Karpas-422 (cell line): ENCODE data around the gene AIFM1. TPM values are rescaled to one million over a fixed set of nuclear protein-coding genes. Genes with fewer than 3 reads are reported as not detected.
"Not testable (repeated sequence)": the region's sequence is repeated elsewhere in the genome, so short reads cannot be mapped to it uniquely, and the experiment has no call there.

Experiments used
- DNase-seq: peaks from one replicate; pipeline ENCODE4 v3.0.0-alpha.2; 2015
- H2AFZ ChIP-seq: fragments of 200-600 bp; sonication (generic); 2 replicates; pipeline ENCODE4 v1.6.1; 2014; ENCODE audit warnings: antibody characterized with exemption, low read length, mixed read lengths
- H3K27ac ChIP-seq: fragments of 200-600 bp; sonication (generic); 2 replicates; pipeline ENCODE4 v1.5.1; 2014; ENCODE audit warnings: mild to moderate bottlenecking, low read length, moderate library complexity
- H3K27me3 ChIP-seq: fragments of 200-600 bp; sonication (generic); 2 replicates; pipeline ENCODE4 v1.6.1; 2014; ENCODE audit warnings: low read length, mixed read lengths
- H3K36me3 ChIP-seq: fragments of 200-600 bp; sonication (generic); 2 replicates; pipeline ENCODE4 v1.6.1; 2014; ENCODE audit warnings: low read length, mixed read lengths; ENCODE audit not compliant: insufficient read depth
- H3K4me1 ChIP-seq: fragments of 200-600 bp; sonication (generic); 2 replicates; pipeline ENCODE4 v1.6.1; 2014; ENCODE audit warnings: mild to moderate bottlenecking, low read length, mixed read lengths
- H3K4me2 ChIP-seq: fragments of 200-600 bp; sonication (generic); 2 replicates; pipeline ENCODE4 v1.6.1; 2014; ENCODE audit warnings: low read length, low read depth, mild to moderate bottlenecking; ENCODE audit not compliant: poor library complexity, severe bottlenecking
- H3K4me3 ChIP-seq: fragments of 200-600 bp; sonication (generic); 2 replicates; pipeline ENCODE4 v1.5.1; 2014; ENCODE audit warnings: mild to moderate bottlenecking, antibody characterized with exemption, low read length, mixed read lengths
- H3K79me2 ChIP-seq: fragments of 200-600 bp; sonication (generic); 2 replicates; pipeline ENCODE4 v1.6.1; 2014; ENCODE audit warnings: mild to moderate bottlenecking, low read length, mixed read lengths
- H3K9ac ChIP-seq: fragments of 200-600 bp; sonication (generic); 2 replicates; pipeline ENCODE4 v1.6.0; 2014; ENCODE audit warnings: low read length
- H3K9me2 ChIP-seq: fragments of 200-600 bp; sonication (generic), shearing (Covaris generic); replicated peaks from 2 replicates; pipeline ENCODE4 v1.6.0; 2014; ENCODE audit warnings: mild to moderate bottlenecking, low read length, moderate library complexity; ENCODE audit not compliant: insufficient read depth
- H3K9me3 ChIP-seq: fragments of 300-700, 200-600 bp; sonication (generic); 2 replicates; pipeline ENCODE4 v1.6.1; 2014; ENCODE audit warnings: low read length, mixed read lengths
- H4K20me1 ChIP-seq: fragments of 200-600 bp; sonication (generic); 2 replicates; pipeline ENCODE4 v1.6.1; 2014; ENCODE audit warnings: mild to moderate bottlenecking, antibody characterized with exemption, low read length, low read depth; ENCODE audit not compliant: insufficient read depth
- total RNA-seq: library from RNA; depleted of rRNA; stranded (reverse); fragments of >200 nt; shearing (Covaris generic); gene quantifications from 2 replicates; pipeline ENCODE4 v1.2.3, GENCODE V29; 2014; ENCODE audit warnings: low replicate concordance

Gene AIFM1
- total RNA-seq, 1 experiment from 2014 or later: 25.8 TPM

DNA sequence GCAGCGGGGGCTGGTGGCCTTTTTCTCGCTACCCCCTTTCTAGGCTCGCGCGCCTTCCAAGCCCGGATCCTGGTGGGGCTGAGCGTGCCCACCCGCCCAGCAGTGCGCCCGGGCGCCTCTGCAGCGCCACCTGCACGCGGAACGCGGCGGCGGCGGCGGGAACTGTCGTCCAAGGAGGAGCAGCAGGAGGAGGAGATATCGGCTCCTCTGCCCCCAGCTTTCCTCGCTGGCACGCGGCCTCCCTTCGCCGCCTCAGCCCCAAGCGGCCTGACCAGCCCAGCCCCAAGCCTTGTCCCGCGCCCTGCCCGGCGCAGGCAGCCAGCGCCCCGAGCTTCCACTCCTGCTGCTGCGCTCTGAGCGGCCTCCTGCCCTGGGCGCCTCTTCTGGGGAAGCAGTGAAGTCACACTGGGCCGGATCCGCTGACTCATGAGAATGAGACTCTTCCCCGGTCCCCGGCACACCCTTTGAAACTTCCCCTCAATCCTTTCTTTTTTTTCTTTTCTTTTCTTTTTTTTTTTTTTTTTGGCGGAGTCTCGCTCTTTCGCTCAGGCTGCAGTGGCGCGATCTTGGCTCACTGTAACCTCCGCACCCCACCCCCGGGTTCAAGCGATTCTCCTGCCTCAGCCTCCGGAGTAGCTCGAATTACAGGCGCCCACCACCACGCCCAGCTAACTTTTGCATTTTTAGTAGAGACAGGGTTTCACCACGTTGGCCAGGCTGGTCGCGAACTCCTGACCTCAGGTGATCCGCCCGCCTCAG lies 44.7 kb downstream of the AIFM1 start:
- no peaks in the 10 kb centered on the region for H4K20me1 ChIP-seq
- no peaks in the 10 kb centered on the region for H3K9me3 ChIP-seq
- peak overlapping the region; percentile 69 for H3K4me2 ChIP-seq
- H3K4me1 ChIP-seq: peaks cover 36% of the 10 kb centered on the region
- H3K9ac ChIP-seq: peak overlapping the region; percentile 62
- no peak overlapping the region for H3K27ac ChIP-seq
- no peak overlapping the region for H2AFZ ChIP-seq
- no peaks in the 10 kb centered on the region for H3K36me3 ChIP-seq
- no peaks in the 10 kb centered on the region for H3K79me2 ChIP-seq
- no peaks in the 10 kb centered on the region for H3K9me2 ChIP-seq
- H3K4me3 ChIP-seq: peak overlapping the region; percentile 60; the same call in 1 of the 2 replicates
- peak; percentile 83 for DNase-seq
- no peaks in the 10 kb centered on the region for H3K27me3 ChIP-seq

- no peaks in the 10 kb centered on the region for H3K9me2 ChIP-seq
- H4K20me1 ChIP-seq: no peaks in the 10 kb centered on the region
- H3K4me1 ChIP-seq: peaks cover 36% of the 10 kb centered on the region
- no peaks in the 10 kb centered on the region for H3K9me3 ChIP-seq
- no peaks in the 10 kb centered on the region for H3K36me3 ChIP-seq
- peak overlapping the region; percentile 62 for H3K9ac ChIP-seq
- H3K27ac ChIP-seq: no peak overlapping the region
- peak; percentile 68 for DNase-seq
- H3K79me2 ChIP-seq: no peaks in the 10 kb centered on the region
- H3K27me3 ChIP-seq: no peaks in the 10 kb centered on the region
- H3K4me2 ChIP-seq: peak overlapping the region; percentile 69
- H2AFZ ChIP-seq: no peak overlapping the region
- peak overlapping the region; percentile 60; the same call in 1 of the 2 replicates for H3K4me3 ChIP-seq
Measured at GRCh38 chrX:130120321-130120731, 45.3 kb downstream of the AIFM1 start.

DNA sequence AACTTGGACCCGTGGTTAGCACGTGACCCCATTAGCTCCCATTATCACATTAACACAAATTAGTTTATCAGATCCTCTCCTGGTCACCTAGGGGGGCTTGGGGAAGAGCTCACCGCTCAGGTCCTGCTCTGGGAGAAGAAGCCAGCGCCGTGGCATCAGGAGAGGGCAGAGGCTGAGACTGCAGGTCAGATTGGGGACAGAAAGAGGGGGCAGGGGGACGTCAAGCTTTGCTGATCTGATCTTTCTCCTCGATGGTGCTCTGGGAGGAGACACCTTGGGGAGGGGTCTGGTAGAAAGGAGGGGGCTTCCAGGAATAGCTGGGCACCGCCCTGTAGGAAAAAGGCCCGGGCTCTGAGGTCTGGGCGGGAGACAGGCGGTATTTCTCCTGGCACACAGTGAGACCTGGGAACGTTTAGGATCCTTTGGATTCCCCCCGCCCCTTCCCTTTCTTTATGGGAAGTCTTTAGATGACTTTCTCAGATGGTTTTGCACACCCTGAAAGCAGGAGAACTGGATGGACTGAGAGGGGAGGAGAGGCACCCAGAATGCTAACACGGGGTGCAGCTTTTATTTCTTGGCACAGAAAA lies 46.2 kb downstream of the AIFM1 start:
- H2AFZ ChIP-seq: no peak overlapping the region
- H3K9me3 ChIP-seq: no peaks in the 10 kb centered on the region
- no peak overlapping the region for H3K9ac ChIP-seq
- peak overlapping the region; percentile 37 for H3K4me2 ChIP-seq
- no peaks in the 10 kb centered on the region for H4K20me1 ChIP-seq
- DNase-seq: no peak
- no peak overlapping the region for H3K27ac ChIP-seq
- H3K79me2 ChIP-seq: no peaks in the 10 kb centered on the region
- H3K4me1 ChIP-seq: peaks cover 36% of the 10 kb centered on the region
- no peaks in the 10 kb centered on the region for H3K27me3 ChIP-seq
- H3K9me2 ChIP-seq: no peaks in the 10 kb centered on the region
- no peaks in the 10 kb centered on the region for H3K36me3 ChIP-seq
- peak overlapping the region; percentile 3; the same call in 1 of the 2 replicates for H3K4me3 ChIP-seq

DNA sequence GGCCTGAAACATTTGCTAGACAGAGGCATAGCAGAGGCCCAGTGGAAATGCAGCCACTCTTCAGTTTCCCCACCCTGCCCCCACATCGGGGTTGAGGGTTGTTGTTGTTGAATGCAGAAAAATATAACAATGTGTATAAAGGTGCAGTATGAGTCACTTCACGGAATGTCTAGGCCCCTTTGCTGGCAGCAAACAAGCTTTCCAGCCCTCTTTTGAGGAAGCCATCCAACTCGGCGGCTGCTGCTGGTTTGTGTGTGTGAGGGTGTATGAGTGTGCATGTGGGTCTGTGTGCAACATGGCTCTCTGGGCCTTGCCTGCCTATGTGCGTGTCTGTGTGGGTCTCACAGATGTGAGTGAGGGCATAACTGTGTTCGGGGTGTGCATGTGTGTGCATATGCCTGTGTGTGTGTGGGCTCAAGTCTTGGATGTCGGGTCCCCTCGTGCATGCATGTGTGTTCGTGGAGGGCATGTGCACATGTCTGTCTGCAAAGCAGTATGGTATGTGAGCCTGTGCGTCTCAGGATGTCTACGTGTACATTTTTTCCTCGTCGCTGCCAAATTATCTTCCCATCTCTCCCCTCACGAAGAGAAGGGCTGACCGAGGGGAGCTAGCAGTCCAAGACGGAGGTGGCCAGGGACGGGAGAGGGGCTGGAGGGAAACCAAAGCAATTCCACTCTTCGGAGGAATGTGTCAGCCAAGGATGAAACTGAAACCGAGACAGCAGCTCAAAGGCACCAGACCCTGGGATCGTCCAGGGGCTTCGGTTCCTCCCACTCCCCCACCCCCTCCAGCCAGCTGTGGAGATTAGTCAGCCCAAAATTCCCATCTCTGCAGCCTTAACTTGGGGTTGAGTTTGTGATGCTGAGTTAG lies 47.0 kb downstream of the AIFM1 start:
- H3K79me2 ChIP-seq: no peaks in the 10 kb centered on the region
- peak overlapping the region; percentile 39; the same call in 1 of the 2 replicates for H2AFZ ChIP-seq
- peak overlapping the region; percentile 37 for H3K4me2 ChIP-seq
- no peak overlapping the region for H3K27ac ChIP-seq
- H3K9ac ChIP-seq: peak overlapping the region; percentile 8; the same call in 1 of the 2 replicates
- no peaks in the 10 kb centered on the region for H4K20me1 ChIP-seq
- H3K36me3 ChIP-seq: no peaks in the 10 kb centered on the region
- no peaks in the 10 kb centered on the region for H3K27me3 ChIP-seq
- H3K9me3 ChIP-seq: no peaks in the 10 kb centered on the region
- H3K4me3 ChIP-seq: peak overlapping the region; percentile 3; the same call in 1 of the 2 replicates
- peaks cover 36% of the 10 kb centered on the region for H3K4me1 ChIP-seq
- H3K9me2 ChIP-seq: no peaks in the 10 kb centered on the region
- peak; percentile 47 for DNase-seq

DNA sequence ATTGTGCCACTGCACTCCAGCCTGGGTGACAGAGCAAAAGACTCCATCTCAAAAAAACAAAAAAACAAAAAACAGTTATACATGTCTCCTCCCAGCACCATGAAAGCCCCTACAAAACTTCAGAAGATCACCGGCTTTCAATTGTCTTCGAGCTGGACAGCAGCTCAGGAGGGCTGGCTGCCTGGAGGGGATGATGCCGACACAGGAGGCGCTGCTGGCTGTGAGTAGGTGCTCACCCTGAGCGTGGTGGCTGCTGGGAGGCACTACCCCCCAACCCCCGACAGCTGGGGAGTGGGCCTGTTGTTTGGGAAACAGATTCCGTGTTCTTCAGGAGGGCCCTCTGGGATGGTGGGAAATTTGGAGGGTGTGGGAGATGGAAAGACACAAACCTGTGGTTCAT lies 48.5 kb downstream of the AIFM1 start:
- no peaks in the 10 kb centered on the region for H3K27me3 ChIP-seq
- H3K9me3 ChIP-seq: no peaks in the 10 kb centered on the region
- no peak for DNase-seq
- H3K4me3 ChIP-seq: no peak overlapping the region
- no peaks in the 10 kb centered on the region for H3K79me2 ChIP-seq
- no peak overlapping the region for H3K9ac ChIP-seq
- H3K9me2 ChIP-seq: no peaks in the 10 kb centered on the region
- H3K4me2 ChIP-seq: no peak overlapping the region
- H3K27ac ChIP-seq: no peak overlapping the region
- H2AFZ ChIP-seq: no peak overlapping the region
- H4K20me1 ChIP-seq: no peaks in the 10 kb centered on the region
- H3K4me1 ChIP-seq: peaks cover 36% of the 10 kb centered on the region
- no peaks in the 10 kb centered on the region for H3K36me3 ChIP-seq

DNA sequence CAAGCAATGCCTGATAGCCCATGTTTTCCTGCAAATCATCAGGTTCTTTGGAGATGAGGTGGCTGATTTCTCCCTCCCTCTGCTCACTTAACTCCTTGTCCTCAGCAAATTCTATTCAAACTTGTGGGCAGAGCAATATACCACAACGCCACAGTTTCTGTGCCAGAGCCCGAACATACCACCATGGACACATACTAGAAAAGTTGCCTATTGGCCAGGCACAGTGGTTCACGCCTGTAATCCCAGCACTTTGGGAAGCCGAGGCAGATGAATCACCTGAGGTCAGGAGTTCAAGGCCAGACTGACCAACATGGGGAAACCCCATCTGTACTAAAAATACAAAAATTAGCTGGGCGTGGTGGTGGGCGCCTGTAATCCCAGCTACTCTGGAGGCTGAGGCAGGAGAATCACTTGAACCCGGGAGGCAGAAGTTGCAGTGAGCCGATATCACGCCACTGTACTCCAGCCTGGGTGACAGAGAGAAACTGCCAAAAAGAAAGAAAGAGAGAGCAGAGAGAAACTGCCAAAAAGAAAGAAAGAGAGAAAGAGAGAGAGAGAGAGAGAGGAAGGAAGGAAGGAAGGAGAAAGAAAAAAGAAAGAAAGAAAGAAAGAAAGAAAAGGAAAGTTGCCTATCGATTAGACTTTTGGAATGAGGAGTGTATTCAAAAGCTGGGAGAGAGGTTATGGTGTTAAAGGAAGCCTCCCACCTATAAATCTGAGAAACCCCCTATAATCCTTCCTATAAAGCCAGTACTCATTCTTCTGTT lies 50.3 kb downstream of the AIFM1 start:
- DNase-seq, H3K27me3 ChIP-seq, H3K4me2 ChIP-seq, H4K20me1 ChIP-seq, H3K27ac ChIP-seq, H3K79me2 ChIP-seq, H3K4me3 ChIP-seq, H3K9me2 ChIP-seq, H3K9me3 ChIP-seq, H3K9ac ChIP-seq, H3K36me3 ChIP-seq, H2AFZ ChIP-seq: not testable (repeated sequence)
- peaks cover 36% of the 10 kb centered on the region for H3K4me1 ChIP-seq

GRCh38 chrX:130114141-130114588 lies 51.5 kb downstream of the AIFM1 start:
- Histone ChIP-seq H3K9me3 (no peaks in the 10 kb centered on the region), H3K79me2 (peaks cover 10% of the 10 kb centered on the region), H3K4me1 (peaks cover 27% of the 10 kb centered on the region), H3K4me3 (no peak overlapping the region), H3K4me2 (no peak overlapping the region), H3K9ac (no peak overlapping the region), H3K27me3 (no peaks in the 10 kb centered on the region), H4K20me1 (no peaks in the 10 kb centered on the region), H3K27ac (no peak overlapping the region), H2AFZ (no peak overlapping the region), H3K36me3 (no peaks in the 10 kb centered on the region), H3K9me2 (no peaks in the 10 kb centered on the region)
- no peak for DNase-seq
